Liver (tissue), 2 donors: ENCODE measurements around the gene TLR1.

Experiments
- CTCF ChIP-seq: fragments of 150-350 bp; IDR thresholded peaks from 2 replicates; pipeline ENCODE4 v1.5.1; 2017; ENCODE audit warnings: improper control_type of control experiment, low read depth, low read length; ENCODE audit not compliant: missing input control
- MAX ChIP-seq: IDR thresholded peaks from 2 replicates; pipeline ENCODE4 v1.6.1; 2016; ENCODE audit warnings: antibody characterized with exemption
- donor health status: healthy.

GRCh38 chr4:38780833-38781484 lies 23.6 kb downstream of the TLR1 start:
- no peak for TF ChIP-seq MAX
- TF ChIP-seq CTCF = no peak
